Fibroblast of lung (primary cell): ENCODE results near the gene PCDHB9. TPM values are rescaled to one million over a fixed set of nuclear protein-coding genes. Genes with fewer than 3 reads are reported as not detected.
"Not testable (repeated sequence)": the region's sequence is repeated elsewhere in the genome, so short reads cannot be mapped to it uniquely, and the experiment has no call there.

Source experiments
- DNase-seq, 2 donors: peaks; one replicate each; pipeline versions ENCODE4 v3.0.0 to v3.0.0-alpha.2; 2010; ENCODE audit warnings: low read depth in 2 of 2
- H2AFZ ChIP-seq: 2 replicates; pipeline ENCODE4 v1.5.1; 2012; ENCODE audit warnings: low read length, control low read depth, inconsistent platforms
- H3K27ac ChIP-seq: 2 replicates; pipeline ENCODE4 v1.5.1; 2011; ENCODE audit warnings: low read length, control low read depth; ENCODE audit not compliant: insufficient read depth
- H3K27me3 ChIP-seq: 2 replicates; pipeline ENCODE4 v1.5.1; 2011; ENCODE audit warnings: mild to moderate bottlenecking, low read length; ENCODE audit not compliant: control insufficient read depth, insufficient read depth
- H3K36me3 ChIP-seq: 2 replicates; pipeline ENCODE4 v1.5.1; 2011; ENCODE audit warnings: low read length; ENCODE audit not compliant: control insufficient read depth, insufficient read depth
- H3K4me1 ChIP-seq: 2 replicates; pipeline ENCODE4 v1.5.1; 2011; ENCODE audit warnings: low read length; ENCODE audit not compliant: control insufficient read depth, insufficient read depth; ENCODE audit errors: extremely low read depth
- H3K4me2 ChIP-seq: 2 replicates; pipeline ENCODE4 v1.5.1; 2011; ENCODE audit warnings: low read length, control low read depth; ENCODE audit not compliant: insufficient read depth; ENCODE audit errors: extremely low read depth
- H3K4me3 ChIP-seq, 4 experiments: fragments of 200-600 bp in 1 of 4; sonication (generic) in 1 of 4; replicated peaks in 1 of 4; 2 replicates each; pipeline ENCODE4 v1.5.1; 2011 to 2016; ENCODE audit warnings: low read length in 4 of 4, low read depth in 3 of 4, mild to moderate bottlenecking in 3 of 4, control low read depth in 2 of 4, inconsistent platforms in 1 of 4, mixed read lengths in 1 of 4; ENCODE audit not compliant: insufficient read depth in 1 of 4; ENCODE audit errors: control extremely low read depth in 1 of 4
- H3K79me2 ChIP-seq: 2 replicates; pipeline ENCODE4 v1.5.1; 2012; ENCODE audit warnings: mild to moderate bottlenecking, low read length, inconsistent platforms; ENCODE audit not compliant: control insufficient read depth, insufficient read depth
- H3K9ac ChIP-seq: 2 replicates; pipeline ENCODE4 v1.5.1; 2011; ENCODE audit warnings: mild to moderate bottlenecking, low read length, control low read depth; ENCODE audit not compliant: insufficient read depth
- H3K9me3 ChIP-seq: 2 replicates; pipeline ENCODE4 v1.5.1; 2012; ENCODE audit warnings: low read depth, low read length; ENCODE audit not compliant: control insufficient read depth, insufficient read depth
- H4K20me1 ChIP-seq: 2 replicates; pipeline ENCODE4 v1.5.1; 2011; ENCODE audit warnings: low read length; ENCODE audit not compliant: control insufficient read depth, insufficient read depth; ENCODE audit errors: extremely low read depth
- EZH2 ChIP-seq: IDR thresholded peaks from 2 replicates; pipeline ENCODE4 v1.5.1; 2012; ENCODE audit warnings: low read length, control low read depth, mild to moderate bottlenecking; ENCODE audit errors: missing control alignments
- polyA plus RNA-seq, 2 donors: library from polyadenylated mRNA; depleted of rRNA in 1 of 2; stranded (reverse) in 1 of 2; unstranded in 1 of 2; fragments of >200 nt; gene quantifications; 2 replicates each; pipeline ENCODE4 v1.2.1, GENCODE V29; 2011 to 2012; ENCODE audit warnings: missing spikeins in 1 of 2
- total RNA-seq: library from RNA; depleted of rRNA; stranded (reverse); fragments of >200 nt; gene quantifications from 2 replicates; pipeline ENCODE4 v1.2.1, GENCODE V29; 2014
- TF ChIP-seq, protein P1 (sequence below), 2 donors: IDR thresholded peaks in 1 of 2; conservative IDR thresholded peaks in 1 of 2; 1 replicate in 1 of 2; 2 replicates in 1 of 2; pipeline ENCODE4 v1.5.1; 2011 to 2012; ENCODE audit warnings: low read length in 2 of 2, control low read depth in 1 of 2, inconsistent platforms in 1 of 2, low read depth in 1 of 2, mild to moderate bottlenecking in 1 of 2

Gene PCDHB9
- total and polyA plus RNA-seq, 2 donors (not counting 1 experiment from before 2014, with no cell fraction given): 0.82 to 0.99 TPM

DNA sequence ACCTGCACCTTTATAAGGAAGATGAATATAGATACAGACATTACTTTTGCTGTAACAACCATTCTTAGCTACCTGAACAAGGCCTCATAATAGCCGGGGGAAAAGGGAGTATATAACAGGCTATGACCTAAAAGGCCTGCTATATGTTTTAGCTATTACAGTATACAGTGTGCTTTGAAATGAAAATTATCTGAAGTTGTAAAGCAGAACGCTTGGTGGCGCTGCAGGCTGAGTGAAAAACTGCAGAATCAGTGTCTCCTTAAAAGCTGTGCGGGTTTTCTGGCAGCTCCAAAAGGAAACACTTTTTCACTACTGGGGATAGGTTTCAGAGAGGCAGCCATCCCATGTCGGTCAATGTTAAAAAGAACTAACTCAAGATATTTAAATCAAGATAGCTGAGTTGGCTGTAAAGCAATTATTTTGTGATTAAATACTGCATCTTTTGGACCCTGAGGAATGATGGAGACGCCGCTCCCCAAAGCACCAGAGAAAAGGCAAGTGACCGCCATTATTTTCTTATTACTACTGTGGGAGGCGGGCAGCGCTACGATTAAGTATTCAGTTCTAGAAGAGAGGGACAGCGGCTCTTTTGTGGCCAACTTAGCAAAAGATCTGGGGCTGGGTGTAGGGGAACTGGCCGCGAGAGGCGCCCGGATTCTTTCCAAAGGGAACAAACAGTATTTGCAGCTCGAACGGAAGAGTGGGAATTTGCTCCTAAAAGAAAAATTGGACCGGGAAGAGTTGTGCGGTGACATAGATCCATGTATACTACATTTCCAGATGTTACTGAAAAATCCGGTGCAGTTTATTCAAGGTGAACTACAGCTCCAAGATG is 31.2 kb upstream of the PCDHB9 start:
- no peaks in the 10 kb centered on the region for H3K9me3 ChIP-seq
- H3K9ac ChIP-seq: no peak overlapping the region
- no peaks in the 10 kb centered on the region for H3K36me3 ChIP-seq
- H4K20me1 ChIP-seq: no peaks in the 10 kb centered on the region
- H3K27me3 ChIP-seq: no peaks in the 10 kb centered on the region
- H3K4me1 ChIP-seq: no peaks in the 10 kb centered on the region
- H2AFZ ChIP-seq: no peak overlapping the region
- DNase-seq: no peak
- H3K4me3 ChIP-seq: no peak overlapping the region
- TF ChIP-seq EZH2: no peak
- TF ChIP-seq, protein P1, sequence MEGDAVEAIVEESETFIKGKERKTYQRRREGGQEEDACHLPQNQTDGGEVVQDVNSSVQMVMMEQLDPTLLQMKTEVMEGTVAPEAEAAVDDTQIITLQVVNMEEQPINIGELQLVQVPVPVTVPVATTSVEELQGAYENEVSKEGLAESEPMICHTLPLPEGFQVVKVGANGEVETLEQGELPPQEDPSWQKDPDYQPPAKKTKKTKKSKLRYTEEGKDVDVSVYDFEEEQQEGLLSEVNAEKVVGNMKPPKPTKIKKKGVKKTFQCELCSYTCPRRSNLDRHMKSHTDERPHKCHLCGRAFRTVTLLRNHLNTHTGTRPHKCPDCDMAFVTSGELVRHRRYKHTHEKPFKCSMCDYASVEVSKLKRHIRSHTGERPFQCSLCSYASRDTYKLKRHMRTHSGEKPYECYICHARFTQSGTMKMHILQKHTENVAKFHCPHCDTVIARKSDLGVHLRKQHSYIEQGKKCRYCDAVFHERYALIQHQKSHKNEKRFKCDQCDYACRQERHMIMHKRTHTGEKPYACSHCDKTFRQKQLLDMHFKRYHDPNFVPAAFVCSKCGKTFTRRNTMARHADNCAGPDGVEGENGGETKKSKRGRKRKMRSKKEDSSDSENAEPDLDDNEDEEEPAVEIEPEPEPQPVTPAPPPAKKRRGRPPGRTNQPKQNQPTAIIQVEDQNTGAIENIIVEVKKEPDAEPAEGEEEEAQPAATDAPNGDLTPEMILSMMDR (conservative IDR thresholded peaks at IDR 0.05 in 1 of 2, IDR thresholded peaks at IDR 0.05 in 1 of 2; ENCODE audit: low read depth in 1 of 2, low read length in 2 of 2): no peak
- no peaks in the 10 kb centered on the region for H3K79me2 ChIP-seq
- H3K4me2 ChIP-seq: no peak overlapping the region
- no peak overlapping the region for H3K27ac ChIP-seq

DNA sequence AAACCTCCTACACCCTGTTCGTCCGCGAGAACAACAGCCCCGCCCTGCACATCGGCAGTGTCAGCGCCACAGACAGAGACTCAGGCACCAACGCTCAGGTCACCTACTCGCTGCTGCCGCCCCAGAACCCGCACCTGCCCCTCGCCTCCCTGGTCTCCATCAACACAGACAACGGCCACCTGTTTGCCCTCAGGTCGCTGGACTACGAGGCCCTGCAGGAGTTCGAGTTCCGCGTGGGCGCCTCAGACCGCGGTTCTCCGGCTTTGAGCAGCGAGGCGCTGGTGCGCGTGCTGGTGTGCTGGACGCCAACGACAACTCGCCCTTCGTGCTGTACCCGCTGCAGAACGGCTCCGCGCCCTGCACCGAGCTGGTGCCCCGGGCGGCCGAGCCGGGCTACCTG is 29.6 kb upstream of the PCDHB9 start:
- H3K9me3 ChIP-seq, H3K4me3 ChIP-seq, H3K27ac ChIP-seq, H3K79me2 ChIP-seq, H3K4me1 ChIP-seq, H3K36me3 ChIP-seq, H3K9ac ChIP-seq, H2AFZ ChIP-seq, H3K4me2 ChIP-seq, H4K20me1 ChIP-seq, DNase-seq, H3K27me3 ChIP-seq: not testable (repeated sequence)

DNA sequence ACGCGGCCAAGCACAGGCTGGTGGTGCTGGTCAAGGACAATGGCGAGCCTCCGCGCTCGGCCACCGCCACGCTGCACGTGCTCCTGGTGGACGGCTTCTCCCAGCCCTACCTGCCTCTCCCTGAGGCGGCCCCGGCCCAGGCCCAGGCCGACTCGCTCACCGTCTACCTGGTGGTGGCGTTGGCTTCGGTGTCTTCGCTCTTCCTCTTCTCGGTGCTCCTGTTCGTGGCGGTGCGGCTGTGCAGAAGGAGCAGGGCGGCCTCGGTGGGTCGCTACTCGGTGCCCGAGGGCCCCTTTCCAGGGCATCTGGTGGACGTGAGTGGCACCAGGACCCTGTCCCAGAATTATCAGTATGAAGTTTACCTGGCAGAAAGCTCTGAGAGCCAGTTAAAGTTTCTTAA is 29.1 kb upstream of the PCDHB9 start:
- H3K79me2 ChIP-seq, H3K9me3 ChIP-seq, DNase-seq, H3K4me2 ChIP-seq, H3K27ac ChIP-seq, H2AFZ ChIP-seq, H4K20me1 ChIP-seq, H3K4me3 ChIP-seq, H3K4me1 ChIP-seq, H3K36me3 ChIP-seq, H3K9ac ChIP-seq, H3K27me3 ChIP-seq: not testable (repeated sequence)
